GM23248 (cell line): ENCODE measurements around the gene GRIN2C.

Experiments
- EZH2 ChIP-seq: fragments of 200-600 bp; sonication (generic); IDR thresholded peaks from 2 replicates; pipeline ENCODE4 v1.6.1; 2018; ENCODE audit warnings: antibody characterized with exemption, mild to moderate bottlenecking; ENCODE audit not compliant: insufficient read depth, poor library complexity, severe bottlenecking
- EZH2phosphoT487 ChIP-seq: fragments of 200-600 bp; sonication (generic); IDR thresholded peaks from 2 replicates; pipeline ENCODE4 v1.6.1; 2018; ENCODE audit warnings: antibody characterized with exemption, moderate library complexity, mild to moderate bottlenecking, low read depth; ENCODE audit not compliant: insufficient read depth

DNA sequence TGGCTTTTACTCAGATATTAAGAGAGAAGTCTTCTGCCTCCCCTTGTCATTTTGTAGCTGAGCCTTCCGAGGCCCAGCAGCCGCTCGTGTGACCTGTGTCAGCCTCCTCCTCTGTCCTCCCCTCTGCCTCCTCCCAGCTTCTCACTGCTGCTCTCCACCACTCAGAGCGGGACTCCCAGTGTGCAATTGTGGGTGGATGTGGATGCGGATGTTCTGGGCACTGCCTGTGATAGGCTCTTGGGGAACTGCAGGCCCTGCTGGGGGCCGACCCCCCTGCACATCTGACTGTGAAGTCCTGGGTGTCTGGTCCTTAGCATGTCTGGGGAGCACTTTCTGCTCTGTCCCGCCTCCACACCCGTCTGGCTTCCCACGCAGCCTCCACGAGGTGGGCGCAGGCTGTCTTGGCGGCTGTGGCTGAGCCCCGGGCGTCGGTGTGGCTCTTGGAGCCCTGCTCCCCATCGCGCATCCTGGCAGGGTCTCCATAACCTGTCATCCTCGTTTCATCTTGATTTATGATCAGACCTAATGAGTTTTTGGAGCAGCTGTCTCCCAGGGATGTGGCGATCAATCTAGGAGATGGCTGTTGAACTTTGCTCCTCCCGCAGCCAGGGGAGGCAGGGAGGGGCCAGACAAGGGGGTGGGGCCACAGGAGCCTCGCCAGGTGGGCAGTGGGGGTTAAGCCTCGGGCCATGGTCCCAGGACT is 28.1 kb downstream of the GRIN2C start:
- TF ChIP-seq EZH2phosphoT487 (no peak), EZH2 (no peak)
